Vagina (tissue), 2 donors: Measurements from ENCODE around the gene POP5.

Experiments used
- CTCF ChIP-seq, 3 experiments: fragments of 450-650 bp in 2 of 3; fragments of 200-600 bp in 1 of 3; sonication (generic) in 1 of 3; IDR thresholded peaks; one replicate each; pipeline ENCODE4 v1.5.1; 2017 to 2019; ENCODE audit warnings: antibody characterized with exemption in 3 of 3, mild to moderate bottlenecking in 2 of 3, moderate library complexity in 2 of 3
- POLR2A ChIP-seq, 2 donors: fragments of 450-650 bp; IDR thresholded peaks; one replicate each; pipeline ENCODE4 v1.6.1; 2017; ENCODE audit warnings: antibody characterized with exemption in 2 of 2, mild to moderate bottlenecking in 2 of 2, moderate library complexity in 2 of 2

GRCh38 chr12:120544691-120545090 lies 36.5 kb downstream of the POP5 start:
- TF ChIP-seq POLR2A (IDR thresholded peaks at IDR 0.05) (no peak), CTCF (IDR thresholded peaks at IDR 0.05) (no peak)
